T-helper 1 cell treated with Interleukin-12 subunit alpha and Interleukin-12 subunit beta and Interleukin-4 antibody, amounts not matched to agents 30 μg/mL and 1 μg/mL, for 36 hours (primary cell): ENCODE data around the gene ERP27.

Source experiments
- H3K27ac Mint-ChIP-seq: one replicate; pipeline ENCODE4 v1.8.0; 2021; ENCODE audit warnings: mild to moderate bottlenecking, mixed read lengths
- H3K27me3 Mint-ChIP-seq: one replicate; pipeline ENCODE4 v1.8.0; 2021; ENCODE audit warnings: low read depth, mixed read lengths
- H3K36me3 Mint-ChIP-seq: one replicate; pipeline ENCODE4 v1.8.0; 2021; ENCODE audit warnings: low read depth, mixed read lengths
- H3K4me1 Mint-ChIP-seq: one replicate; pipeline ENCODE4 v1.8.0; 2021; ENCODE audit warnings: low read depth, mixed read lengths
- H3K4me3 Mint-ChIP-seq: one replicate; pipeline ENCODE4 v1.8.0; 2021; ENCODE audit warnings: mild to moderate bottlenecking, moderate library complexity, mixed read lengths
- H3K9me3 Mint-ChIP-seq: one replicate; pipeline ENCODE4 v1.8.0; 2021; ENCODE audit warnings: mixed read lengths

ERP27 gene

DNA sequence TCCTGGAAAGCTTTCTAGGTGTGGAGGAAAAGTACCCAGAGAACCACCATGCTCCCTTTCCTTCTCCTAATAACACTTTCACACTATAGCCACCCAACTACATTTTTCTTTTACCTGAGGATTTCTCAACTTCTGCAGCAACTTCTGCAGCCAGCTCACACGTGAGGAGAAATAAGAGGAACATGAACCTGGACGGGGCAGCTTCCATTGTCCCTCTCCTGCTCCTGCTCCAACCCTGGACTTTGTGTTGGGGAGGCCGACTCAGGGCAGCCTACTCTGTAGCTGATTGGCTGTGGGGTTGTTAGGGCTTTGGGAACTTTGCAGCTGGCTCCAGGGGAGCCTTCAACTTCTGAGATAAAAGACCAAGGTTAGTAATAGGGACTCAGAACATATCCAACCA is at the start of gene ERP27:
TSS of gene ERP27 (minus strand) at position 237 of the 400 bp plus-strand sequence. CDS start at position 208, 29 bp downstream.
- Mint-ChIP-seq H3K4me1 (peaks cover 19% of the 10 kb centered on the region), H3K27ac (peak within 1 kb of the TSS; percentile 47), H3K27me3 (no peaks in the 10 kb centered on the region), H3K36me3 (peaks cover 62% of the 10 kb centered on the region), H3K4me3 (no peak within 1 kb of the TSS), H3K9me3 (no peaks in the 10 kb centered on the region)

DNA sequence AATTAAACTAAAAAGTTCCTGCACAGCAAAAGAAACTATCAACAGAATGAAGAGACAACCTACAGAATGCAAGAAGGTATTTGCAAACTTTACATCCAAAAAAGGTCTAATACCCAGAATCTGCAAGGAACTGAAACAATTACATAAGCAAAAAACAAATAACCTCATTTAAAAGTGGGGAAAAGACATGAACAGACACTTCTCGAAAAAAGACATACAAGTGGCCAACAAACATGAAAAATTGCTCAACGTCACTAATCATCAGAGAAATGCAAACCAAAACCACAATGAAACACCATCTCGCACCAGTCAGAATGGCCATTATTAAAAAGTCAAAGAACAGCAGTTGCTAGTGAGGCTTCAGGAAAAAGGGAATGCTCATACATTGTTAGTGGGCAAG is 49.7 kb upstream of the ERP27 start:
- Mint-ChIP-seq H3K27ac (no peak overlapping the region), H3K27me3 (no peaks in the 10 kb centered on the region), H3K36me3 (no peaks in the 10 kb centered on the region), H3K4me1 (peaks cover 9% of the 10 kb centered on the region), H3K4me3 (no peak overlapping the region), H3K9me3 (peaks cover 12% of the 10 kb centered on the region)

DNA sequence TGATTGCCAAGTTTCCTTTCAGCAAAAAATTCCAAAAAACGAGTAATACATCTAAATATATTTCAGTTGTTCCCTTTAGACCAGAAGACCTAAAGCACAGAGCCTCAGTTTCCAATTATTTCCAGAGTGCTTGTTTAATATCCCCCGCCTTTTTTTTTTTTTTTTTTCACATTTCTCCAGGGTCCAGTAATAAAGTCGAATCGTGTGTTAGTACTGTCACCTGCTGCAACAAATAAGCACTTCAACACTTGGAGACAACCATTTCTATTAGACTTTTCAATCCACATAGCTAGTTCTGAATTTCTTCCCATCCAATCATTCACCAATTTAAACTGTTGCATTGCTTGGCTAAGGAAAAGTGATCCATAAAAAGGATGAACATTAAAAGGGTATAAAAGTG is 48.1 kb upstream of the ERP27 start:
- Mint-ChIP-seq H3K4me1 (peaks cover 17% of the 10 kb centered on the region), H3K27ac (no peak overlapping the region), H3K27me3 (no peaks in the 10 kb centered on the region), H3K9me3 (peaks cover 11% of the 10 kb centered on the region), H3K4me3 (no peak overlapping the region), H3K36me3 (no peaks in the 10 kb centered on the region)

DNA sequence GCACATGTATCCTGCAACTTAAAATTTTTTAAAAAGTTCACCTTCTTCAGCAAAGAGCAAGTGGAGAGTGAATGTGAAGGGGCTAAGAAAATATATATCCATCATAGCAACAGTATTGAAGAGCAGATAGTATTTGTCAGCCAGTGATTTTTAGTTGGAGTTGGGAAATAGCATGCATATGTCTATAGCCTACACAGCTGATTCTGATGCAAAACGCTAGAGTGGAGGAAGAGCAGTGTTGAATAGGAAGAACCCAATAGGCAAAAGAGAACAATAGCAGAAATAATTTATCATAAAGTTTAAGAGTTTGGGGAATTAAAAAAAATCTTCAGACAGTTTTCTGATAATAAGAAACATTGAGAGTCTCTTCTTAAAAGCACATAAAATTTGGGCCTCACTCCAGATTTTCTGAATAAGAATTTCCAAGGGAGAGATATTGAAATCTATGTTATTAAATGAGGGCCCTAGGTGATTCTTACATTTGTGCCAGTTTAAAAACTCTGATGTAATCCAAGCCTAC is 46.5 kb upstream of the ERP27 start:
- Mint-ChIP-seq H3K9me3 (no peaks in the 10 kb centered on the region), H3K27ac (no peak overlapping the region), H3K4me3 (no peak overlapping the region), H3K36me3 (peaks cover 1% of the 10 kb centered on the region), H3K4me1 (peaks cover 27% of the 10 kb centered on the region), H3K27me3 (no peaks in the 10 kb centered on the region)

DNA sequence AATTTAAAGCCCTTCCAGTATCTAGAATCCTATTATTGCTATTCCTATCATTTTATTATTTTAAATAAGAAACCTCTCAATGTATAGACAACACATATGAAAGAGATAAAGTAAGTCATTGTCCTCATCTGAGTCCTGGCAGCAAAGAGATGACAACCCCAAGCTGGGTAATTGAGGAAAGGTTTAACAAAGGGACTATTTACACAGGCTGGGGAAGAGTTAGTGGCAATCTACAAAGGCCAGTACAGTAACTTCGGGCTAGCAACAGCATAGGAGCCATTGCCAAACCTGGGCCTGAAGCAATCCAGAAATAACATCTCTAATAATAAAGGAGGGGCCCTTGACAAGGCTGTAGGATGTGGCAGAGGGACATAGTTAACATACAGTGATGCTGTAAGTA is 45.7 kb upstream of the ERP27 start:
- Mint-ChIP-seq H3K27ac (no peak overlapping the region), H3K4me3 (no peak overlapping the region), H3K36me3 (peaks cover 1% of the 10 kb centered on the region), H3K27me3 (no peaks in the 10 kb centered on the region), H3K4me1 (peaks cover 35% of the 10 kb centered on the region), H3K9me3 (no peaks in the 10 kb centered on the region)

DNA sequence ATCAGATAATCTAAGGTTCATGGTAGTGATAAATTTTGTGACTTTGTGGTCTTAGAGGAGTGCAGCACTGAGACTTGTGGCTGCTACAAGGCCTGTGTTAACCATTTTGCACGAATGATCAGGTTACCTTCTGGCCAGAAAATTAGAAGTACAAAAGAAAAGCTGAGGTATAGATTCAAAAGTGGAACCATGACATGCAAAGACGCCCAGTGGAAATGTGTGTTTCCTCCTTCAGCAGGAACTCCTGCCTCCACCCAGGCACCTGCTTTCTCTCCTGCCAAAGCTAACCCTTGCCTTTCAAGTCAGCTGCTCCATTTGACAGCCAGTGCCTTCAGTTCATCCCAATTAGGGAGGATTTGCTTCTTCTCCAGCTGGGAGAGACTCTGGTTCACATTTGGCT is 44.7 kb upstream of the ERP27 start:
- peaks cover 1% of the 10 kb centered on the region for H3K36me3 Mint-ChIP-seq
- peaks cover 44% of the 10 kb centered on the region for H3K4me1 Mint-ChIP-seq
- H3K4me3 Mint-ChIP-seq = no peak overlapping the region
- H3K27me3 Mint-ChIP-seq = no peaks in the 10 kb centered on the region
- H3K9me3 Mint-ChIP-seq = no peaks in the 10 kb centered on the region
- peak overlapping the region; percentile 62 for H3K27ac Mint-ChIP-seq

DNA sequence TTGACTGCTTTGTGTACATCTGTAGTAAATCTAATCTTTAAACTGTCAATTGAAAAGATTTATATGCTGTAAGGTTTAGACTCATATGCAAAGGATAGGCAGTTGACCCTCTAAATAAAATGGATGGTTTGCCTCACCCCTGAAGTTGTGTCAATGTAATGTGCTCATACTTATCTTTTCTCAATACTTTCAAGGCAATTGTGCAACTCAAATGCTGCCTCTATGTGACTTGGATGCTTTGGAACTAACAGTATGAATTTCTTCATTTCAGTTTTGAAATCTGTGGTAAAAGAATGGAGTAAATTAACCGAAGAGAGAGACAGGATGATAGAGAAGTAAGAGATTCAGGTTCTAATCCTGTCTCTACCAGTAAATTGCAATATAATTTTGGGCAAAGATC is 44.2 kb upstream of the ERP27 start:
- no peaks in the 10 kb centered on the region for H3K27me3 Mint-ChIP-seq
- peak overlapping the region; percentile 62 for H3K27ac Mint-ChIP-seq
- peaks cover 45% of the 10 kb centered on the region for H3K4me1 Mint-ChIP-seq
- H3K36me3 Mint-ChIP-seq = peaks cover 1% of the 10 kb centered on the region
- no peaks in the 10 kb centered on the region for H3K9me3 Mint-ChIP-seq
- H3K4me3 Mint-ChIP-seq = no peak overlapping the region

DNA sequence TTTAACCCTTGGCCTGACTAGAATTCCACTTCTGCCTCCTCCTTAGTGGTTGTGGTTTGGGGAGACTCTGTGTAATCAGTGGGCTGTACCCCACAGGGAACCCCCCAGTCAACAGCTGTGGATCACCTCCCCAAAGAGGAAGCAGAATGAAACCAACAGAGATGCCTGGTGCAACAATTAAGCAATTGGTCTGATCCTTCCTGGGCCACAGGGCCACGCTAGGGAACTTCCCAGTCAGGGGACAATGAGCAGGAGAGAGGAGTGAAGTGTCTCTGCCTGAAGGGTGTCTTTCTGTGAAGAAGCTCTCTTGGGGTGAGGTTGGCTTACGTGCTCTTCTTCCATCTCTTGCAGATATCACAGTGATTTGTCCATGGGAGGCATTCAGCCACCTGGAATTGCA is 42.7 kb upstream of the ERP27 start:
- H3K27ac Mint-ChIP-seq = no peak overlapping the region
- no peaks in the 10 kb centered on the region for H3K9me3 Mint-ChIP-seq
- no peaks in the 10 kb centered on the region for H3K27me3 Mint-ChIP-seq
- peaks cover 45% of the 10 kb centered on the region for H3K4me1 Mint-ChIP-seq
- H3K36me3 Mint-ChIP-seq = peaks cover 1% of the 10 kb centered on the region
- H3K4me3 Mint-ChIP-seq = no peak overlapping the region

DNA sequence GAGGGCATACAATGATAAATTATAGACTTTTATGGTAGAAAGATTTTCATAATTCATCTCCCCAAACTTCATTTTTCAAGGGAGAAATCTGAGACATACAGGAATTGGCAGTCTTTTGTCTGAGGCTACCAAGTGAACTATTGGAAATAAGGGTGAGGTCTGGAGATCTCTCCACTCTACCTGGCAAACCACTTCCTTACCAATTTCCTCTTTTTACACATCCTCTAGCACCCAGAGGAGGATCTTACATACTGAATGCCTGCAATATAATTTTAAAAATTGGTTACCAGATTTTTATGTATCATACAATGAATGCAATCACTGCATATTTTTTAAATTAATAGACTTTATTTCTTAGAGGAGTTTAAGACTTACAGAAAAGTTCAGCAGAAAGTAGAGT is 41.1 kb upstream of the ERP27 start:
- Mint-ChIP-seq H3K36me3 (peaks cover 1% of the 10 kb centered on the region), H3K27ac (no peak overlapping the region), H3K4me1 (peaks cover 42% of the 10 kb centered on the region), H3K27me3 (no peaks in the 10 kb centered on the region), H3K4me3 (no peak overlapping the region), H3K9me3 (no peaks in the 10 kb centered on the region)

DNA sequence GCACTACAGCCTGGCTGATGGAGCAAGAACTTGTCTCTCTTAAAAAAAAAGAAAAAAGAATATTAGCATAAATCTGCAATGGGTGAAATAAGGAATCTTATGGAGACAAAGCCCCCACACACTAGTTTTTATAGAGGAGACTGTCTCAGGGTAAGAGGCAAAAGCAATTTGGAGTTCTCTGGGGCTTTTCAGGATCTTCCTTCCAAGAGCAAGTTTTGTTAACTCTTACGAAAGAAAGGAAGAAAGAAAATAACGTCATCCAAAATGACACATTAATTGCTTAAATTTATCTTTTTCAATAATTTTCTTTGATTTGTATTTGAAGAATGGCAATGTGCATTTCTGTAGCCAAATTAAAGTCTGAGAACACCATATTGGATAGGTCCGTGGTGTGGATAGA is 38.3 kb upstream of the ERP27 start:
- Mint-ChIP-seq H3K4me3 (no peak overlapping the region), H3K4me1 (peaks cover 32% of the 10 kb centered on the region), H3K36me3 (peaks cover 1% of the 10 kb centered on the region), H3K27me3 (no peaks in the 10 kb centered on the region), H3K9me3 (no peaks in the 10 kb centered on the region), H3K27ac (no peak overlapping the region)

DNA sequence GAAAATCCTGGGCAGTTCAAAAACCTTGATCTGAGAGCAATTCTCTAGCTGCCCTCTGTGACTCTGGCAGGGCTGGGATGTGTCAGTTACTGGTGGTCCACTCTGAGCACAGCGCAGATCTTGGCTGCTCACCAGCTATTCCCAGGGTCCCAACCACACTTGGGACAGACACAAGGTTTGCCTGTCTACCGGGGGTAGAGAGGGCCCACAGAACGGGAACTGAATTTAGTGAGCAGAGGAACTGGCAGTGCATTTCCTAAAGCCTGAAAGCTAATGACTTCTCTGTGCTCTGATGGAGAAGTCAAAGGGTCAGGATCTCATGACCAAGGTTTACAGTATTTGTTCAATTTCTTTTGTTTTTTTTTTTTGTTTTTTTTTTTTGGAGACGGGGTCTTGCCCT is 37.1 kb upstream of the ERP27 start:
- Mint-ChIP-seq H3K27me3 (no peaks in the 10 kb centered on the region), H3K27ac (no peak overlapping the region), H3K4me1 (peaks cover 23% of the 10 kb centered on the region), H3K36me3 (no peaks in the 10 kb centered on the region), H3K9me3 (no peaks in the 10 kb centered on the region), H3K4me3 (no peak overlapping the region)

DNA sequence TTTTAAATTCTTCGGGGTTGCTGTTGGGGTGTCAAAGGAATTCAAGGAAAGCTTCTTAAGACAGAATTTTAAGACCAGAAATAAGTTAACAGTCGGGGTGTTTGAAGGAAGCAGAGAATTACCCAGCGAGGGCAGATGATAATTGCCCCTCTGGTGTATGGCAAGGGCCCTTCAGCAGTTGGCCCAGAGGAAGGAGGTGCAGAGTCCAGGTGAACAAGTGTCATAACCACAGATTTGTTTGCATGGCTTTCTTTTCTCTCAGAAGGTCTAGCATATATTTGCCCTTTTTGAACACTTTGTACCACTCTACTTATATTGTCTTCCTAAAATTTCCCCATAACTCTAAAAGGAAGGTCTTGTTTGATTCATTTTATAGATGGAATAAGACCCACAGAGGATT is 36.3 kb upstream of the ERP27 start:
- Mint-ChIP-seq H3K4me1 (peaks cover 18% of the 10 kb centered on the region), H3K4me3 (no peak overlapping the region), H3K27me3 (no peaks in the 10 kb centered on the region), H3K9me3 (no peaks in the 10 kb centered on the region), H3K27ac (no peak overlapping the region), H3K36me3 (no peaks in the 10 kb centered on the region)

DNA sequence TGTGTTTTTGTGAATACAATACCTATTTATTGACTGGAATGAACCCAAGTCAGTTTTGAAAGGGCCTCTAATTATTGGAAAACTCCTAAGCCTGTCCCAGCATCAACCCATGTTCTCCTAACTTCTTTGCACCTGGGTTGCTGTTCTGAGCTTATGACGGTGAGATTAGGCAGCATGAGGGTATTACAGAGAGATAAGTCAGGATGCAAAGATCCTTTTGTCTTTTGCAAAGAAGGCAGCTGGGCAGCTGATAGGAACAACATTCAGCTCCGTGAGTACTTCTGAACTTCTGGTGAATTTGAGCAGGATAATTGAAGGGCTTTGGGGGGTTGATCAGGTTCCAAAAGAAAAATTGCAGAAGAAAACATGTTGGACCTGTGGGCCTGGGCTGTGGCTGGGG is 34.5 kb upstream of the ERP27 start, which contains the start of gene PDE6H:
TSS of gene PDE6H (plus strand) at position 227 of the 400 bp plus-strand sequence. CDS start 4,971 bp downstream, outside the sequence.
- Mint-ChIP-seq H3K4me3 (no peak within 1 kb of the TSS), H3K4me1 (peaks cover 2% of the 10 kb centered on the region), H3K27me3 (peaks cover 1% of the 10 kb centered on the region), H3K27ac (no peak within 1 kb of the TSS), H3K9me3 (no peaks in the 10 kb centered on the region), H3K36me3 (no peaks in the 10 kb centered on the region)

DNA sequence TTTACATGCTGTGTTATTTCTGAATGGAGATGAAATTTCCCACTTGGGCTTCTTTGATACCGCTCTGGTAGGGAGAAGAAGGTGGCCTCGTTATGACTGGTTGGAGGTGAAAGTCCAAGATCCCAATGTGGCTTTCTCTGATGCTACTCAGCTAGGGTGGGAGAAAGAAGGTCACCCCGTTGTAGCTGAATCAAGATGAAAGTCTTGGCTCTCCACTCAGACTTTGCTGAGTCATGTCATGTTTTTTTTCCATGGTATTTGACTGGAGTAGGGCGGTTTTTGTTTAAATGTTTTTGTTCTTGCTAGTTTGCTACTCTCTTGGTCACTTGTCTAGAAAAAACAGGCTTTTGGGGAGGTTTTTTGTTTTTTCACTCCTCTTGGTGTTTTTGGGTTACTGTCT is 32.1 kb upstream of the ERP27 start:
- Mint-ChIP-seq H3K27me3 (peaks cover 3% of the 10 kb centered on the region), H3K4me1 (peaks cover 4% of the 10 kb centered on the region), H3K9me3 (no peaks in the 10 kb centered on the region), H3K4me3 (no peak overlapping the region), H3K27ac (no peak overlapping the region), H3K36me3 (no peaks in the 10 kb centered on the region)

DNA sequence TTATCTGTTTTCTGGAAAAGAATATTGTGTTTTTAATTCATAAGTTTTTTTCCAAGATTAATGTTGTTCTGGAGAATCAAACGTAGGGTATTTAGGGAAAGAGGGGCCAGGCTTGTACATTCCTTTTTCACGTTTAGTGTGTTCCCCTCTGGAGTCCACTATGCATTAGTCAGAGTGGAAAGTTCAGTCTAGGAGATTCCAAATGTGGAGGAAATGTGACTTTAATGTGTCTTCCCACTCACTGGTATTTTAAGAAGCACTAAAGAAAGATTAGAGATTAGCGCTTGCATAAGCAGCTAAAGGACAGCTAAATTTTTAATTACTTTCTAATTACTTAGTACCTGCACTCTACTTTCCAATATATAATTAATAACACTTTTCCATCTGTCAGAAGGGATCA is 30.1 kb upstream of the ERP27 start:
- Mint-ChIP-seq H3K36me3 (peaks cover 1% of the 10 kb centered on the region), H3K4me1 (peaks cover 15% of the 10 kb centered on the region), H3K27ac (no peak overlapping the region), H3K27me3 (peaks cover 3% of the 10 kb centered on the region), H3K9me3 (no peaks in the 10 kb centered on the region), H3K4me3 (no peak overlapping the region)

DNA sequence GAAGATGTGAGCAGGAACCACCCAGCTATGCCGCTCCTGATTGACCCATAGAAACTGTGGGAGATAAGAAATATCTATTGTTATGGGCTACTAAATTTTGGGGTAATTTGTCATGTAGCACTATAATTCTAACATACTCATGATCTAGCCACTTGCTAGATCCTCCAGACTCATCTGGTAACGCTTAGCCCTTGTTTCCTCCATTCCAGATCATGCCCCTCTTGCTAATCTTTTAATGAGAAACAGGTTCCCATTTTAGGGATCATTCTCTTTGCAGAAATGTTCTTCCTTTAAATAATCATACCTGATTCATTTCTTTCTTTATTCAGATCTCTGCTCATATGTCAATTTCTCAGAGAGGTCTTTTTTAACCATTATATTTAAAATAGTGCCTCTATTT is 26.9 kb upstream of the ERP27 start:
- Mint-ChIP-seq H3K4me1 (peaks cover 24% of the 10 kb centered on the region), H3K36me3 (peaks cover 11% of the 10 kb centered on the region), H3K4me3 (no peak overlapping the region), H3K9me3 (no peaks in the 10 kb centered on the region), H3K27me3 (peaks cover 3% of the 10 kb centered on the region), H3K27ac (no peak overlapping the region)
